ENCODE data around the gene KCTD6. TPM values are rescaled to one million over a fixed set of nuclear protein-coding genes. Genes with fewer than 3 reads are reported as not detected.

Gene KCTD6
- polyA plus RNA-seq, 1 of the 3 experiments (the other 2 are of a cell fraction), result 7.8 TPM

DNA sequence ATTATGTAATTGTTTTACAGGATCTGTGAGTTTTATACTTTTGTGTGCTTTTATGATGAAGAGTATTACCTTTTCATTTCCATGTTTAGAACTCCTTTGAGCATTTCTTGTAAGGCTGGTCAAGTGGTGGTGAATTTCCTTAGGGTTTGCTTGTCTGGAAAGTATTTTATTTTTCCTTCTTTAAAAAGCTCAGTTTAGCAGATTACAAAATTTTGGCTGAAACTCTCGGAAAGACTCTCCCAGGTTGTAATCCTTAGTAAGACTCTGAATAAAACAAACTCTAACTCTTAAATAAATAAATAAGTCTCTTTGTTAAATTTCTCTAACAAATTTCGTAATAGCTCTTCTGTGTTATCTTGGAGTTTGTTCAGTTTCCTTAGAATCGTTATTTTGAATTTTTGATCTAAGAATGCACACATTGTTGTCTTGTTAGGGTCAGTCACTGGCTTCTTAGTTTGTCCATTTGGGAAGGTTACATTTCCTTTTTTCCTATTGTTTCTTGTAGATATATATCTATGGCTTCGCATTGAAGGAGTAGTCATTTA, 59.8 kb downstream of the KCTD6 start:
- WGBS (ENCODE audit: low lambda C conversion rate), result 45% methylated on average over 4 of the region's 4 CpGs
- Histone ChIP-seq H3K4me2 (no peak overlapping the region), H3K9me3 (no peaks in the 10 kb centered on the region), H3K27me3 (ENCODE audit: insufficient read depth) (no peaks in the 10 kb centered on the region), H3K79me2 (ENCODE audit: insufficient read depth) (no peaks in the 10 kb centered on the region), H3K36me3 (replicated peaks in 1 of 2; ENCODE audit: control insufficient read depth in 1 of 2, insufficient read depth in 2 of 2, low read length in 1 of 2) (no peaks in the 10 kb centered on the region), H3F3A (replicated peaks; ENCODE audit: insufficient read depth) (no peaks in the 10 kb centered on the region), H3K4me1 (ENCODE audit: control insufficient read depth in 1 of 2, insufficient read depth in 2 of 2, low read depth in 1 of 2, low read length in 1 of 2) (peaks cover 0 to under 1% of the 10 kb centered on the region in 2 experiments; a peak in 1 of 4 replicates), H3K27ac (ENCODE audit: low read depth in 2 of 2, low read length in 1 of 2) (no peak overlapping the region), H3K9me2 (no peaks in the 10 kb centered on the region), H3K4me3 (ENCODE audit: low read depth in 2 of 2, low read length in 1 of 2) (no peak overlapping the region), H4K20me1 (ENCODE audit: insufficient read depth) (no peaks in the 10 kb centered on the region), H2AFZ (ENCODE audit: low read depth) (no peak overlapping the region), H3K9ac (no peak overlapping the region)
- CTCF ChIA-PET, result interaction anchor here (1.0 to 1.1 kb wide), 2 partner anchors 19 to 20 kb away, joined by 4 read pairs; no protein-coding TSS in a partner anchor
- POLR2A ChIA-PET, result no interaction called here
- TF ChIP-seq CHD2 (IDR thresholded peaks at IDR 0.05; ENCODE audit: low read length, partially characterized antibody) (no peak), FOSL2 (IDR thresholded peaks at IDR 0.05; ENCODE audit: borderline replicate concordance, low read depth) (no peak), MEF2A (IDR thresholded peaks at IDR 0.05; ENCODE audit: borderline replicate concordance, low read depth) (no peak), EP300 (IDR thresholded peaks at IDR 0.05; ENCODE audit: borderline replicate concordance in 1 of 2, low read depth in 1 of 2, low read length in 1 of 2) (no peak), ELF1 (IDR thresholded peaks at IDR 0.05) (no peak), TEAD4 (IDR thresholded peaks at IDR 0.05; ENCODE audit: borderline replicate concordance, insufficient read depth) (no peak), YY1 (IDR thresholded peaks at IDR 0.05; ENCODE audit: low read depth) (no peak), NRF1 (IDR thresholded peaks at IDR 0.05; ENCODE audit: low read depth, low read length) (no peak), RFX5 (IDR thresholded peaks at IDR 0.05; ENCODE audit: low read length) (no peak), RAD21 (IDR thresholded peaks at IDR 0.05; ENCODE audit: low read length) (no peak), TCF12 (IDR thresholded peaks at IDR 0.05) (no peak), FOXM1 (IDR thresholded peaks at IDR 0.05; ENCODE audit: low read depth) (no peak), GATA2 (CRISPR knock-in tag; IDR thresholded peaks at IDR 0.05) (no peak), RXRA (IDR thresholded peaks at IDR 0.05; ENCODE audit: borderline replicate concordance, low read depth) (no peak), GABPA (IDR thresholded peaks at IDR 0.05; ENCODE audit: low read depth) (no peak)
- TF ChIP-seq, protein P1, sequence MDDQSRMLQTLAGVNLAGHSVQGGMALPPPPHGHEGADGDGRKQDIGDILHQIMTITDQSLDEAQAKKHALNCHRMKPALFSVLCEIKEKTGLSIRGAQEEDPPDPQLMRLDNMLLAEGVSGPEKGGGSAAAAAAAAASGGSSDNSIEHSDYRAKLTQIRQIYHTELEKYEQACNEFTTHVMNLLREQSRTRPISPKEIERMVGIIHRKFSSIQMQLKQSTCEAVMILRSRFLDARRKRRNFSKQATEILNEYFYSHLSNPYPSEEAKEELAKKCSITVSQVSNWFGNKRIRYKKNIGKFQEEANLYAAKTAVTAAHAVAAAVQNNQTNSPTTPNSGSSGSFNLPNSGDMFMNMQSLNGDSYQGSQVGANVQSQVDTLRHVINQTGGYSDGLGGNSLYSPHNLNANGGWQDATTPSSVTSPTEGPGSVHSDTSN (IDR thresholded peaks at IDR 0.05), result no peak
- TF ChIP-seq, protein P2, sequence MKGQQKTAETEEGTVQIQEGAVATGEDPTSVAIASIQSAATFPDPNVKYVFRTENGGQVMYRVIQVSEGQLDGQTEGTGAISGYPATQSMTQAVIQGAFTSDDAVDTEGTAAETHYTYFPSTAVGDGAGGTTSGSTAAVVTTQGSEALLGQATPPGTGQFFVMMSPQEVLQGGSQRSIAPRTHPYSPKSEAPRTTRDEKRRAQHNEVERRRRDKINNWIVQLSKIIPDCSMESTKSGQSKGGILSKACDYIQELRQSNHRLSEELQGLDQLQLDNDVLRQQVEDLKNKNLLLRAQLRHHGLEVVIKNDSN (IDR thresholded peaks at IDR 0.05; ENCODE audit: borderline replicate concordance, low read depth), result no peak
- TF ChIP-seq, protein P3, sequence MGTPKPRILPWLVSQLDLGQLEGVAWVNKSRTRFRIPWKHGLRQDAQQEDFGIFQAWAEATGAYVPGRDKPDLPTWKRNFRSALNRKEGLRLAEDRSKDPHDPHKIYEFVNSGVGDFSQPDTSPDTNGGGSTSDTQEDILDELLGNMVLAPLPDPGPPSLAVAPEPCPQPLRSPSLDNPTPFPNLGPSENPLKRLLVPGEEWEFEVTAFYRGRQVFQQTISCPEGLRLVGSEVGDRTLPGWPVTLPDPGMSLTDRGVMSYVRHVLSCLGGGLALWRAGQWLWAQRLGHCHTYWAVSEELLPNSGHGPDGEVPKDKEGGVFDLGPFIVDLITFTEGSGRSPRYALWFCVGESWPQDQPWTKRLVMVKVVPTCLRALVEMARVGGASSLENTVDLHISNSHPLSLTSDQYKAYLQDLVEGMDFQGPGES (IDR thresholded peaks at IDR 0.05; ENCODE audit: low read depth, low read length), result no peak
- no peak for DNase-seq

Other genes starting within 250 kb of the KCTD6 start
- gene RPP14, start 185.9 kb upstream of the KCTD6 start, polyA plus RNA-seq (2012; rRNA removed), result 8.3 and 9.7 TPM in 2 replicates
- gene HTD2, start 185.6 kb upstream of the KCTD6 start, polyA plus RNA-seq (2012; rRNA removed), result 3.0 and 5.2 TPM in 2 replicates
- 8.4 and 9.3 TPM in 2 replicates for gene PXK, start 159.2 kb upstream of the KCTD6 start, polyA plus RNA-seq (2012; rRNA removed)
- 87.5 and 94.7 TPM in 2 replicates for gene PDHB, start 58.3 kb upstream of the KCTD6 start, polyA plus RNA-seq (2012; rRNA removed)
- 7.1 and 9.0 TPM in 2 replicates for gene ACOX2, start 45.1 kb downstream of the KCTD6 start, polyA plus RNA-seq (2012; rRNA removed)
- gene FAM107A, start 85.3 kb downstream of the KCTD6 start, polyA plus RNA-seq (2012; rRNA removed), result 0.02 TPM in 1 of 2 replicates, not detected in the other
- gene FAM3D, start 174.7 kb downstream of the KCTD6 start, polyA plus RNA-seq (2012; rRNA removed), result not detected in 2 replicates

Data from SK-N-SH (cell line).